ENCODE data around the gene DPY19L1. TPM values are rescaled to one million over a fixed set of nuclear protein-coding genes. Genes with fewer than 3 reads are reported as not detected.
"Not testable (repeated sequence)": the region's sequence is repeated elsewhere in the genome, so short reads cannot be mapped to it uniquely, and the experiment has no call there.

DPY19L1 gene
- polyA plus RNA-seq, 1 donor from 2014 or later, result 6.3 TPM

DNA sequence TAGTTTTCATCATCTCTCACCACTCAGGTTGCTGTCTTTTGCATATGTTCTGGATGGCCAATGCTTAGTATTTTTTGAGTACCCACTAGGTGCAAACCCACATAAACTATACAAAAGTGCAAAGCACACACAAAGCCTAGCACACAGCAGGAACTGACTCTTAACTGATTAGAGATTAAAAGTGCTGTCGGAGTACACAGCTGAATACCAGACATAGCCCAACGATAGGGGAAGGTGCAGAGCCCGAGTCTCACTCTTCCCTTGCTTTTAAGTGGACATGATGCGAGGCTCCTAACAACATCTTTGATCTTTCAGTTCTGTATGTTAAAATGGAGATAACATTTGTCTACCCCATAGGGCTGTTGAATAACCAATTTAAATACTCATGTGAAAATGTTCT lies 90.8 kb downstream of the DPY19L1 start:
- H3K9me3 ChIP-seq (ENCODE audit: low read length), result no peaks in the 10 kb centered on the region
- H3K4me3 ChIP-seq (ENCODE audit: low read length), result no peak overlapping the region
- H2AFZ ChIP-seq (ENCODE audit: low read depth, low read length), result no peak overlapping the region
- no peak overlapping the region for H3K27ac ChIP-seq (ENCODE audit: low read length)
- H3K79me2 ChIP-seq (replicated peaks; ENCODE audit: insufficient read depth, low read length), result no peaks in the 10 kb centered on the region
- H3K9ac ChIP-seq (ENCODE audit: low read length), result no peak overlapping the region
- no peaks in the 10 kb centered on the region for H4K20me1 ChIP-seq (ENCODE audit: insufficient read depth)
- H3F3A ChIP-seq (ENCODE audit: insufficient read depth, low read length, poor library complexity, severe bottlenecking), result no peaks in the 10 kb centered on the region
- TF ChIP-seq POLR2AphosphoS5 (IDR thresholded peaks at IDR 0.05) (no peak), RAD21 (conservative IDR thresholded peaks at IDR 0.05) (no peak), MXI1 (conservative IDR thresholded peaks at IDR 0.05; ENCODE audit: poor library complexity, severe bottlenecking) (no peak), EP300 (conservative IDR thresholded peaks at IDR 0.05; ENCODE audit: poor library complexity, severe bottlenecking) (no peak), EZH2 (IDR thresholded peaks at IDR 0.05; ENCODE audit: borderline replicate concordance, insufficient read depth, low read length, poor library complexity, severe bottlenecking) (no peak), TAF1 (IDR thresholded peaks at IDR 0.05; ENCODE audit: low read depth) (no peak), SMC3 (conservative IDR thresholded peaks at IDR 0.05; ENCODE audit: poor library complexity) (no peak)
- TF ChIP-seq, protein P1, sequence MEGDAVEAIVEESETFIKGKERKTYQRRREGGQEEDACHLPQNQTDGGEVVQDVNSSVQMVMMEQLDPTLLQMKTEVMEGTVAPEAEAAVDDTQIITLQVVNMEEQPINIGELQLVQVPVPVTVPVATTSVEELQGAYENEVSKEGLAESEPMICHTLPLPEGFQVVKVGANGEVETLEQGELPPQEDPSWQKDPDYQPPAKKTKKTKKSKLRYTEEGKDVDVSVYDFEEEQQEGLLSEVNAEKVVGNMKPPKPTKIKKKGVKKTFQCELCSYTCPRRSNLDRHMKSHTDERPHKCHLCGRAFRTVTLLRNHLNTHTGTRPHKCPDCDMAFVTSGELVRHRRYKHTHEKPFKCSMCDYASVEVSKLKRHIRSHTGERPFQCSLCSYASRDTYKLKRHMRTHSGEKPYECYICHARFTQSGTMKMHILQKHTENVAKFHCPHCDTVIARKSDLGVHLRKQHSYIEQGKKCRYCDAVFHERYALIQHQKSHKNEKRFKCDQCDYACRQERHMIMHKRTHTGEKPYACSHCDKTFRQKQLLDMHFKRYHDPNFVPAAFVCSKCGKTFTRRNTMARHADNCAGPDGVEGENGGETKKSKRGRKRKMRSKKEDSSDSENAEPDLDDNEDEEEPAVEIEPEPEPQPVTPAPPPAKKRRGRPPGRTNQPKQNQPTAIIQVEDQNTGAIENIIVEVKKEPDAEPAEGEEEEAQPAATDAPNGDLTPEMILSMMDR (IDR thresholded peaks at IDR 0.05; ENCODE audit: poor library complexity, severe bottlenecking), result no peak
- TF ChIP-seq, protein P2, sequence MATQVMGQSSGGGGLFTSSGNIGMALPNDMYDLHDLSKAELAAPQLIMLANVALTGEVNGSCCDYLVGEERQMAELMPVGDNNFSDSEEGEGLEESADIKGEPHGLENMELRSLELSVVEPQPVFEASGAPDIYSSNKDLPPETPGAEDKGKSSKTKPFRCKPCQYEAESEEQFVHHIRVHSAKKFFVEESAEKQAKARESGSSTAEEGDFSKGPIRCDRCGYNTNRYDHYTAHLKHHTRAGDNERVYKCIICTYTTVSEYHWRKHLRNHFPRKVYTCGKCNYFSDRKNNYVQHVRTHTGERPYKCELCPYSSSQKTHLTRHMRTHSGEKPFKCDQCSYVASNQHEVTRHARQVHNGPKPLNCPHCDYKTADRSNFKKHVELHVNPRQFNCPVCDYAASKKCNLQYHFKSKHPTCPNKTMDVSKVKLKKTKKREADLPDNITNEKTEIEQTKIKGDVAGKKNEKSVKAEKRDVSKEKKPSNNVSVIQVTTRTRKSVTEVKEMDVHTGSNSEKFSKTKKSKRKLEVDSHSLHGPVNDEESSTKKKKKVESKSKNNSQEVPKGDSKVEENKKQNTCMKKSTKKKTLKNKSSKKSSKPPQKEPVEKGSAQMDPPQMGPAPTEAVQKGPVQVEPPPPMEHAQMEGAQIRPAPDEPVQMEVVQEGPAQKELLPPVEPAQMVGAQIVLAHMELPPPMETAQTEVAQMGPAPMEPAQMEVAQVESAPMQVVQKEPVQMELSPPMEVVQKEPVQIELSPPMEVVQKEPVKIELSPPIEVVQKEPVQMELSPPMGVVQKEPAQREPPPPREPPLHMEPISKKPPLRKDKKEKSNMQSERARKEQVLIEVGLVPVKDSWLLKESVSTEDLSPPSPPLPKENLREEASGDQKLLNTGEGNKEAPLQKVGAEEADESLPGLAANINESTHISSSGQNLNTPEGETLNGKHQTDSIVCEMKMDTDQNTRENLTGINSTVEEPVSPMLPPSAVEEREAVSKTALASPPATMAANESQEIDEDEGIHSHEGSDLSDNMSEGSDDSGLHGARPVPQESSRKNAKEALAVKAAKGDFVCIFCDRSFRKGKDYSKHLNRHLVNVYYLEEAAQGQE (IDR thresholded peaks at IDR 0.05; ENCODE audit: borderline replicate concordance), result no peak
- H3K27me3 ChIP-seq (ENCODE audit: insufficient read depth, low read depth, low read length), result no peaks in the 10 kb centered on the region
- no peaks in the 10 kb centered on the region for H3K36me3 ChIP-seq (ENCODE audit: insufficient read depth, low read length)
- no peaks in the 10 kb centered on the region for H3K9me2 ChIP-seq (ENCODE audit: insufficient read depth, low read length)
- H3K4me2 ChIP-seq (ENCODE audit: low read length), result no peak overlapping the region

DNA sequence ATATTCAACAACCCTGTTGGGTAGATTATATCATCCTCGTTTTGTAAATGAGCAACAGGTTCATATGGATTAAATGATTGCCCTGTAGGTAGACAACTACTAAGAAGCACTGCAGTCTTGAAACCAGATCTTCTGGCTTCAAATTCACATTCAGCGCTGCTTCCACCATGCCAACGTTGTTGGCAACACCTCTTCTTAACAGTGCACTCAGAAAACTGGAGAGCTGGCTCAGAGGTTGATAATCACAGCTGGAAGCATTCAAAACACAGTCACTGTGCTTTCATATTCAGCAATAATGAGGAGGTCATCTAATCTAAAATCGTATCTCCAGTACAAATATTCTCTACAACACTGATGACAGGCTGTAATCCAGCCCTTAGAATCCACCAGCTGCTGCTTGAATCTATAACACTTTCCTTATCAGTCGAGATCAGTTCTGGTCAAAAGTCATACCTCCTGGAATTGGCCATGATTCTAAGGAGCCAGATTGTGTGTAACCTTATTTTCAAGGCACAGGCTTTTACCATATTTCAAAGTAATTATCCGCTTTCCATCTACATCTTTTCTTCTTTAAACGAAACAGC lies 91.3 kb downstream of the DPY19L1 start:
- not testable (repeated sequence) for H3F3A ChIP-seq (ENCODE audit: insufficient read depth, low read length, poor library complexity, severe bottlenecking); H3K36me3 ChIP-seq (ENCODE audit: insufficient read depth, low read length); H4K20me1 ChIP-seq (ENCODE audit: insufficient read depth); H3K27ac ChIP-seq (ENCODE audit: low read length); H3K9me3 ChIP-seq (ENCODE audit: low read length); H3K27me3 ChIP-seq (ENCODE audit: insufficient read depth, low read depth, low read length); H3K79me2 ChIP-seq (replicated peaks; ENCODE audit: insufficient read depth, low read length); H2AFZ ChIP-seq (ENCODE audit: low read depth, low read length); H3K9me2 ChIP-seq (ENCODE audit: insufficient read depth, low read length); H3K4me3 ChIP-seq (ENCODE audit: low read length); H3K9ac ChIP-seq (ENCODE audit: low read length); H3K4me2 ChIP-seq (ENCODE audit: low read length)

DNA sequence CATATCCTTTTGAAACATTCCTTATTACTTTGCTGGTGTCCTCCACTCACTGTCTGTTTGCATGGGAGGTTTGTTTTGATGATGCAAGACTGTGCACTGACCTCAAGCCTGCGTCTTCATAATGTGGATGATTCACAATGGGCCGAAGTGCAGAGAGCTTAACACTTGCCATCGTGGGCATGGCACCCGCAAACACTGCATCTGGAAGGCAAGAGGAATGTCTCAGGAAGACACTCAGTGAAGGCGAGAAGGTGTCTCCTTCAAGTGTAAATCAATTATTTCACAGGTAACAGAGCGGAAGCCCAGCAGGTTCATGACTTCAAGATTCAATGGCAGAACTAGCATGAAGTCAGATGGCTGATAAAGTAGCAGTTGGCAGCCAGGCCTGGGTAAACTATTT lies 98.1 kb downstream of the DPY19L1 start:
- no peaks in the 10 kb centered on the region for H3K36me3 ChIP-seq (ENCODE audit: insufficient read depth, low read length)
- no peaks in the 10 kb centered on the region for H3K9me2 ChIP-seq (ENCODE audit: insufficient read depth, low read length)
- H3K27ac ChIP-seq (ENCODE audit: low read length), result no peak overlapping the region
- H3K9ac ChIP-seq (ENCODE audit: low read length), result no peak overlapping the region
- no peak overlapping the region for H2AFZ ChIP-seq (ENCODE audit: low read depth, low read length)
- H3K9me3 ChIP-seq (ENCODE audit: low read length), result no peaks in the 10 kb centered on the region
- no peaks in the 10 kb centered on the region for H3K79me2 ChIP-seq (replicated peaks; ENCODE audit: insufficient read depth, low read length)
- H3K4me3 ChIP-seq (ENCODE audit: low read length), result no peak overlapping the region
- TF ChIP-seq EP300 (conservative IDR thresholded peaks at IDR 0.05; ENCODE audit: poor library complexity, severe bottlenecking) (no peak), SMC3 (conservative IDR thresholded peaks at IDR 0.05; ENCODE audit: poor library complexity) (no peak), MXI1 (conservative IDR thresholded peaks at IDR 0.05; ENCODE audit: poor library complexity, severe bottlenecking) (no peak), EZH2 (IDR thresholded peaks at IDR 0.05; ENCODE audit: borderline replicate concordance, insufficient read depth, low read length, poor library complexity, severe bottlenecking) (no peak), POLR2AphosphoS5 (IDR thresholded peaks at IDR 0.05) (no peak)
- no peak overlapping the region for H3K4me2 ChIP-seq (ENCODE audit: low read length)
- no peaks in the 10 kb centered on the region for H3K27me3 ChIP-seq (ENCODE audit: insufficient read depth, low read depth, low read length)
- no peaks in the 10 kb centered on the region for H4K20me1 ChIP-seq (ENCODE audit: insufficient read depth)
- no peaks in the 10 kb centered on the region for H3F3A ChIP-seq (ENCODE audit: insufficient read depth, low read length, poor library complexity, severe bottlenecking)

DNA sequence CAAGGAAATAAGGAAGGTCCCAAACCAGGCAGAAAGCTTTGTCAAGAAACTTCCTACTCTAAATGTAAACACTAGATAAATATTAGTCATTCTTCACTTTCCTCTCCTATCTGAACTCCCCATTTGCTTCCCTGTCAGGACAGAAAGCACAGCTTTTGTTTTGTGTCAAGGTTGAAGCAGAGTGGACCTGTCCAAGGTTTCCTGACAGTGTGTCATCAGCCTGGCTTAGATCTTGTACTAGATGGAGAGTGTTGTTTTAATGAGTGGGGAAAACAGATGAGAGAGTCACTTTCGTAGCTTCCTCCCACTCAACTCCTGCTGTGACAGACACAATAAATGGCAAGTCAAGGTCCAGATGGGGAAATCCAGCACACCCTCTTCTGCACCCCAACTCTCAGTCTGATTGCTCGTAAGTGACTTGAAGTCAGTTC lies 101.5 kb downstream of the DPY19L1 start:
- H3K4me2 ChIP-seq (ENCODE audit: low read length); H4K20me1 ChIP-seq (ENCODE audit: insufficient read depth); H3K27me3 ChIP-seq (ENCODE audit: insufficient read depth, low read depth, low read length); H3K9ac ChIP-seq (ENCODE audit: low read length); H3K27ac ChIP-seq (ENCODE audit: low read length); H3K4me3 ChIP-seq (ENCODE audit: low read length); H3K9me2 ChIP-seq (ENCODE audit: insufficient read depth, low read length); H3K36me3 ChIP-seq (ENCODE audit: insufficient read depth, low read length); H3K9me3 ChIP-seq (ENCODE audit: low read length); H3K79me2 ChIP-seq (replicated peaks; ENCODE audit: insufficient read depth, low read length); H3F3A ChIP-seq (ENCODE audit: insufficient read depth, low read length, poor library complexity, severe bottlenecking); H2AFZ ChIP-seq (ENCODE audit: low read depth, low read length): not testable (repeated sequence)

Measured in neural cell (in vitro differentiated cells).